Peyer's patch (tissue), 4 donors: Measurements from ENCODE around the gene PALLD.

ENCODE experiments used
- CTCF ChIP-seq, 6 experiments: fragments of 450-650 bp in 4 of 6; fragments of 200-600 bp in 2 of 6; sonication (generic) in 1 of 6; IDR thresholded peaks; one replicate each; pipeline ENCODE4 v1.5.1; 2017 to 2019; ENCODE audit warnings: antibody characterized with exemption in 6 of 6, mild to moderate bottlenecking in 3 of 6, moderate library complexity in 1 of 6
- POLR2A ChIP-seq, 2 donors: fragments of 450-650 bp; IDR thresholded peaks; one replicate each; pipeline ENCODE4 v1.5.1; 2017; ENCODE audit warnings: antibody characterized with exemption in 2 of 2, mild to moderate bottlenecking in 2 of 2, moderate library complexity in 2 of 2

- TF ChIP-seq CTCF (IDR thresholded peaks at IDR 0.05) (no peak), POLR2A (IDR thresholded peaks at IDR 0.05) (no peak)
Observed at GRCh38 chr4:168825975-168826374, 329.1 kb downstream of the PALLD start.
